SH-SY5Y (cell line): ENCODE measurements around the gene MYL2.

Experiments used
- GATA2 ChIP-seq: IDR thresholded peaks from 2 replicates; pipeline ENCODE4 v1.6.1; 2011; ENCODE audit warnings: mild to moderate bottlenecking, low read depth, low read length
- GATA3 ChIP-seq: IDR thresholded peaks from 2 replicates; pipeline ENCODE4 v1.6.1; 2011; ENCODE audit warnings: low read depth, mild to moderate bottlenecking, low read length, moderate library complexity

- TF ChIP-seq GATA3 (no peak), GATA2 (no peak)
Measured at GRCh38 chr12:110922652-110923051, 2.3 kb upstream of the MYL2 start.
